Measurements from ENCODE around the gene ANAPC1. TPM values are rescaled to one million over a fixed set of nuclear protein-coding genes. Genes with fewer than 3 reads are reported as not detected.

The ANAPC1 gene
- total RNA-seq, 4 donors from 2014 or later: 31.0 to 75.3 (median 58.2) TPM

DNA sequence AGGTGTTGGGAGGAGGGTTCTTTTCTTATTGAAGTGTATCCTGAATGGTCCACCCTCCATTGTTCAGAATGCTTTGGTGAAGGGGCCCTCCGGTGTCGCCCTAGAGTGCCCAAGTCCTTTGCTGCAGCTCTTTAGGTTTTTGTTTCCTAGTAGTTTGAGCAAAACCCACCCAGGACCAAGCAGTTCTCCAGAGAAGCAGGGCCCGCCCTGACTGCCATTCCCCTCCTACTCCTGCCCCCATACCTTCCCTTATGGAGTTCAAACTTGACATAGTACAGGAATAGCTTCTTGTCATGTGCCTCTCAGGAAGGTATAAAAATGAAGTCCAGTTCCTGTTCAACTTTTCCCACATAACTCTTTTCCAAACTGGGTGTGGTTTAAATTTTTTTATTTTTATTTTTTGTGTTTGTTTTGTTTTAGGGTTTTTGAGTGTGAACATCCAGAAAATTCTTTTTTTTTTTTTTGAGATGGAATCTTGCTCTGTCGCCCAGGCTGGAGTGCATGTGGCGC, 20.0 kb upstream of the ANAPC1 start:
- no peaks in the 10 kb centered on the region for H3K9me3 ChIP-seq
- peaks cover 0 to 75% (median 31%) of the 10 kb centered on the region in 4 donors for H3K4me1 ChIP-seq
- H3K36me3 ChIP-seq: no peaks in the 10 kb centered on the region
- no peaks in the 10 kb centered on the region for H3K27me3 ChIP-seq
- TF ChIP-seq POLR2A (IDR thresholded peaks at IDR 0.05) (no peak), EP300 (IDR thresholded peaks at IDR 0.05) (no peak)
- TF ChIP-seq, protein P1, sequence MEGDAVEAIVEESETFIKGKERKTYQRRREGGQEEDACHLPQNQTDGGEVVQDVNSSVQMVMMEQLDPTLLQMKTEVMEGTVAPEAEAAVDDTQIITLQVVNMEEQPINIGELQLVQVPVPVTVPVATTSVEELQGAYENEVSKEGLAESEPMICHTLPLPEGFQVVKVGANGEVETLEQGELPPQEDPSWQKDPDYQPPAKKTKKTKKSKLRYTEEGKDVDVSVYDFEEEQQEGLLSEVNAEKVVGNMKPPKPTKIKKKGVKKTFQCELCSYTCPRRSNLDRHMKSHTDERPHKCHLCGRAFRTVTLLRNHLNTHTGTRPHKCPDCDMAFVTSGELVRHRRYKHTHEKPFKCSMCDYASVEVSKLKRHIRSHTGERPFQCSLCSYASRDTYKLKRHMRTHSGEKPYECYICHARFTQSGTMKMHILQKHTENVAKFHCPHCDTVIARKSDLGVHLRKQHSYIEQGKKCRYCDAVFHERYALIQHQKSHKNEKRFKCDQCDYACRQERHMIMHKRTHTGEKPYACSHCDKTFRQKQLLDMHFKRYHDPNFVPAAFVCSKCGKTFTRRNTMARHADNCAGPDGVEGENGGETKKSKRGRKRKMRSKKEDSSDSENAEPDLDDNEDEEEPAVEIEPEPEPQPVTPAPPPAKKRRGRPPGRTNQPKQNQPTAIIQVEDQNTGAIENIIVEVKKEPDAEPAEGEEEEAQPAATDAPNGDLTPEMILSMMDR (IDR thresholded peaks at IDR 0.05): no peak
- DNase-seq (ENCODE audit: low spot score in 2 of 2): no peak
- H3K27ac ChIP-seq: peak overlapping the region in 2 of 4 donors; percentile 85 to 93
- WGBS, 2 donors: 93 to 94% methylated on average over 5 of the region's 5 CpGs
- no peak overlapping the region for H3K4me3 ChIP-seq

DNA sequence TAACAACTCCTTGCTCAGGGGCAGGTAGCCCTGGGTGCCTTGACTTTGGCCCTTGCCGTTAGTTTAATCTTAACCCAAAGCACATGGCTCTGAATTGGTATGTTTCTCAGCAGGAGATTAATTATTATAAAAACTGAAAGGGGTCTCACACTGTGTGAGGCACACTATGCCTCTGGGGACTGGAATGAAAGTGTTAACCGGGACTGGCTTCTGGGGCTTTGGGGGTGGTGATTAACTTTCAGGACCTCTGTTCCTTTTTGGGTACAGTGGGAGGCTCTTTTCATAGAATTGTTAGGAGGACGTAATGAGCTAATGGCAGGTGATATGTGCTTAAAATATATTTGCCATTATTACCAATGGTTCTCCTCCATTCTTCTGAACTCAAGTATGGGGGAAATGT, 19.5 kb upstream of the ANAPC1 start:
- Histone ChIP-seq H3K4me3 (no peak overlapping the region), H3K27me3 (no peaks in the 10 kb centered on the region), H3K4me1 (peaks cover 0 to 75% (median 29%) of the 10 kb centered on the region in 4 donors), H3K27ac (peak overlapping the region in 2 of 4 donors; percentile 85 to 93), H3K9me3 (no peaks in the 10 kb centered on the region), H3K36me3 (no peaks in the 10 kb centered on the region)
- DNase-seq (ENCODE audit: low spot score in 2 of 2): no peak
- TF ChIP-seq EP300 (IDR thresholded peaks at IDR 0.05) (no peak), POLR2A (IDR thresholded peaks at IDR 0.05) (no peak)
- TF ChIP-seq, protein P1 (IDR thresholded peaks at IDR 0.05): no peak
- WGBS, 2 donors: 54 to 76% methylated on average over 3 of the region's 3 CpGs

DNA sequence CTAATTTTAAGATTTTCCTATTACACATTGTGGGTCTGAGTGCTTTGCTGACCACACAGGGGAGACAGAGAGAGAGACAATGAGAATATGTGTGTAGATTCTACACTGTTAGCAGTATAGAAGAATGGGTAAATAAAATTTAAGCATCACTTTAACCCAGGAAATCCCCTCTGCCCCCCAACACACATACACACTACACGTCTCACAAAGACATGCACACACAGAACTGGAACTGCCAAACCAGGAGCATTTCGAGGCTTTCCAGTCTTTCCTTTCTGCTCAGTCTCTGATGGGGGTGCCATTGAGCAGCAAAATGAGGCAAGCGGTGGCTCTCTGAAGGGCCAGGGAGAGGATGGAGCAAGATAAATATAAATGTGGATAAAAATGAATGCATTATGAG, 16.9 kb upstream of the ANAPC1 start:
- WGBS, 2 donors: 10 to 15% methylated on average over 3 of the region's 3 CpGs
- Histone ChIP-seq H3K4me1 (peaks cover 0 to 65% (median 14%) of the 10 kb centered on the region in 4 donors), H3K4me3 (peak overlapping the region; percentile 5 to 96 (median 31)), H3K9me3 (no peaks in the 10 kb centered on the region), H3K27ac (peak overlapping the region in 3 of 4 donors; percentile 61 to 94 (median 90)), H3K27me3 (no peaks in the 10 kb centered on the region), H3K36me3 (no peaks in the 10 kb centered on the region)
- TF ChIP-seq EP300 (IDR thresholded peaks at IDR 0.05): peak in 1 of 2 donors; percentile 35
- no peak for TF ChIP-seq POLR2A (IDR thresholded peaks at IDR 0.05)
- TF ChIP-seq, protein P1 (IDR thresholded peaks at IDR 0.05): peak in 4 of 5 experiments; percentile 4 to 35 (median 16)
- DNase-seq (ENCODE audit: low spot score in 2 of 2): no peak

DNA sequence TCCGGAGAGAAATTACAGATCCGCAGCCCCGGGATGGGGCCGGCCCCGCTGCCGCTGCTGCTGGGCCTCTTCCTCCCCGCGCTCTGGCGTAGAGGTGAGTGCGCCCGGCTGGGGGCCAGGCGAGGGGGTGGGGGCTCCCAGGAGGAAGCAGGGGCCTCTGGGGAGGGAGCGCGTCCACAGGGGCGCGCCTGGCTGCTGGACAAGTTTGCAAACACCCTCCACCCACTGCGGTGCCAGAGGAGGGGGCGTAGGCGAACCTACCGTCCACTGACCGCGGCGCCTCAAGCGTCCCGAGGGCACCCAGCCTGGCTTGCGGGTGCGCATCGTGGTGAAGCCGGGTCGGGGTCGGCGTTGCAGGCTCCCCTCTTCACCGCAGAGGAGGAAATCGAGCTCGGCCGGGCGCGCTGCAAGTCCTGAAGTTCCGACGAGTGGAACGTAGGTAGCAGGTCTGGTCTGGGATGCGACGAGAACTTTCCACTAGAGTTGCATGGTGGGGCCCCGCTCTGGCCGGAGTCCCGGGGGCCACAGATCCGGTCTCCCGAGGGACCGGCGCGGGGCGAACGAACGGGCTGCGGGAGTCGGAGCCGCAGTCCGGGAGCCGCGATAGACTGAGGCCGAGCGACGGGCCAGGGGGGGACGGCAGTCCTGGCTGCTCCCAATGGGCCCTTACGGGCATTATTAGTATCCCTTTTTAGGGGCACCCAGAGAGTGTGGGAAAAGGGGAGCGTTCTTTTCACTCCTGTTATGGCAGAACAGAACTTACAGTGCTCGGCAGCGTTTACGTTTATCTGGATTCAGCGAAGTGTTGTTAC, 14.9 kb upstream of the ANAPC1 start:
- H3K36me3 ChIP-seq: no peaks in the 10 kb centered on the region
- peak overlapping the region; percentile 61 to 94 (median 84) for H3K27ac ChIP-seq
- DNase-seq (ENCODE audit: low spot score in 2 of 2): no peak
- peaks cover 0 to 53% (median 2%) of the 10 kb centered on the region in 4 donors for H3K4me1 ChIP-seq
- TF ChIP-seq EP300 (IDR thresholded peaks at IDR 0.05): peak in 1 of 2 donors; percentile 9
- TF ChIP-seq, protein P1 (IDR thresholded peaks at IDR 0.05): no peak
- TF ChIP-seq POLR2A (IDR thresholded peaks at IDR 0.05): no peak
- H3K9me3 ChIP-seq: no peaks in the 10 kb centered on the region
- 1 to 2% methylated on average over 35 to 38 of the region's 70 CpGs for WGBS, 2 donors
- peak overlapping the region; percentile 50 to 96 (median 72) for H3K4me3 ChIP-seq
- no peaks in the 10 kb centered on the region for H3K27me3 ChIP-seq
